ENCODE data around the gene KLHL28.

GRCh38 chr14:44901696-44902095 lies 60.1 kb downstream of the KLHL28 start:
- TF ChIP-seq CTCF (IDR thresholded peaks at IDR 0.05; ENCODE audit: extremely low read depth in 1 of 2, insufficient read depth in 1 of 2, low read depth in 1 of 2, low read length in 2 of 2) (no peak), JUN (IDR thresholded peaks at IDR 0.05; ENCODE audit: borderline replicate concordance, insufficient read depth, insufficient read length, low read depth) (no peak), EZH2 (IDR thresholded peaks at IDR 0.05; ENCODE audit: borderline replicate concordance, low read depth, low read length, severe bottlenecking) (no peak), MYC (IDR thresholded peaks at IDR 0.05; ENCODE audit: low read depth, low read length) (no peak)

Measured in endothelial cell of umbilical vein (primary cell).